ENCODE results near the gene RABL6. TPM values are rescaled to one million over a fixed set of nuclear protein-coding genes. Genes with fewer than 3 reads are reported as not detected.
A peak's percentile ranks its signal among the peaks of the same experiment; 100 is the strongest.

The RABL6 gene
- total RNA-seq, 1 donor, result 64.8 TPM

DNA sequence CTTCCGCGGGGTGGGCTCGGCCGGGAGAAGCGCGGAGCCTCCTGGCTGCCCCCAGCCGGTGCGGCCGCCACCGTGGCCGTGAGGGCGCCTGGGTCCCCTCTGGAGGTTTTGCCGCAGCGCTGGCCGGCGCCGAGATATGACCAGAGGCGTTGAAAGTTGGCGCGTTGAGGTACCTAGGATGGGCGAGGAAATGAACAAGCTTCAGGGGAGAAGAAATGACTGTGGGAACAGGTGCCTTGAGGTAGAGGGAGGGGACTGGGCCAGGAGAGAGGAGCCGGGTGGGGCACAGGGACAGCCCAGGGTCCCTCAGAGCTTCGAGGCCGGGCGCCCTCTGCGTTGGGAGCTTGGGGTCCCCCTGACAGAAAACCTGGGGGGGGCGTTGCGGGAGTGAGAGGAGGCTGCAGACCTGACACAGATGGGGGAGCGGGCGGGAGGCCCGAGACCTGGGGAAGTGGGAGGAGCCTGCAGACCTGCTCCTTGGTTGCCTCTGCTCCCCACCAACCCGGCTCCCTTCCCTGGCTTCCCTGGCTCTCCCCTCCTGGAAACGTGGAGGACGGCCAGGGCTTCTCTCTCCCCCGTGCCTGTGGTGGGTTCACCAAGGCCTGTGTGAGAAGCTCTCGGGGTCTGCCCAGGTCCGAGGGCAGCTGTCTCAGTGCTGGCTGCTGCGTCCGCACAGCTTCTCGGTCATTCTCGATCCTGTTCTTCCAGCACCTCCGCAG, 14.2 kb downstream of the RABL6 start:
- H3K27me3 ChIP-seq (ENCODE audit: insufficient read depth, low read length), result no peaks in the 10 kb centered on the region

DNA sequence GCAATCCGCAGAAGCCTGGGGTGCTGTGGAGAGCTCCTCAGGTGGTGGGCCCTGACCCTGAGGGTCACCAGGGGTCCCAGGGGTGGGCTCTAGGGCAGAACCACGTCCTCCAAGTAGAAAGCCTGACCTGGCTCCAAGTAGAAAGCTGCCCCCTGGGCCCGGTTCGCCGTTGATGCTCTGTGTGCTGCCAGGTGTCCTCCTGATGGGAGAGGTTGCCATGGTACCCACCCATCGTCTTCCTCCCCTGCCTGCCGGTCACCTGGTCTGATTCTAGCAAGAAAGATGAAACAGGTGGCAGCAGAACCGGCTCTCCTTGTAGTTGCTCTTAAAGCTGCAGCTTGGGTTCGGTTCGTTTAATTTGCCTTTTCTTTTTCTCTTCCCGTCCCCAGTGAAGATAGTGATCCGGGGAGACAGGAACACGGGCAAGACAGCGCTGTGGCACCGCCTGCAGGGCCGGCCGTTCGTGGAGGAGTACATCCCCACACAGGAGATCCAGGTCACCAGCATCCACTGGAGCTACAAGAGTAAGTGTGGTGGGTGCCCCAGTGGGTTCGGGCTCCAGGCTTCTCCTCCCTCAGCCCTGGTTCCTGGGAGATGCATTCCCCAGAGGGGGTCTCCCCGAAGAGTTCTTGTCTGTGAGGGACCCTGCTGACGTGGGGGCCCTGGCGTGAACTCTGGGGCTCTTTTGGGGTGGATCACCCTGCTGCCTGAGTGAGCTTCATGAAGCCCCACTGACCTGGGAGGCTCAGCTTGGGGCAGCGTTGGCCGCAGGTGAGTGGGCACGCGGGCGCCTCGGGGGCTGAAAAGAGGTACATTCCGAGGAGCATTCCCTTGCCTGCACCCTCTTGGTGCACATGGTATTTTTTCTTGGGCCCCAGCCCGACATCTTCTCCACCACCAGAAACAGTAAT, 15.6 kb downstream of the RABL6 start:
- peaks cover 19% of the 10 kb centered on the region for H4K20me1 ChIP-seq (ENCODE audit: insufficient read depth, low read length)
- no peak overlapping the region for H3K4me2 ChIP-seq (ENCODE audit: insufficient read depth, low read length)
- H3K9me3 ChIP-seq (ENCODE audit: low read depth, low read length), result no peaks in the 10 kb centered on the region
- TF ChIP-seq, protein P1, sequence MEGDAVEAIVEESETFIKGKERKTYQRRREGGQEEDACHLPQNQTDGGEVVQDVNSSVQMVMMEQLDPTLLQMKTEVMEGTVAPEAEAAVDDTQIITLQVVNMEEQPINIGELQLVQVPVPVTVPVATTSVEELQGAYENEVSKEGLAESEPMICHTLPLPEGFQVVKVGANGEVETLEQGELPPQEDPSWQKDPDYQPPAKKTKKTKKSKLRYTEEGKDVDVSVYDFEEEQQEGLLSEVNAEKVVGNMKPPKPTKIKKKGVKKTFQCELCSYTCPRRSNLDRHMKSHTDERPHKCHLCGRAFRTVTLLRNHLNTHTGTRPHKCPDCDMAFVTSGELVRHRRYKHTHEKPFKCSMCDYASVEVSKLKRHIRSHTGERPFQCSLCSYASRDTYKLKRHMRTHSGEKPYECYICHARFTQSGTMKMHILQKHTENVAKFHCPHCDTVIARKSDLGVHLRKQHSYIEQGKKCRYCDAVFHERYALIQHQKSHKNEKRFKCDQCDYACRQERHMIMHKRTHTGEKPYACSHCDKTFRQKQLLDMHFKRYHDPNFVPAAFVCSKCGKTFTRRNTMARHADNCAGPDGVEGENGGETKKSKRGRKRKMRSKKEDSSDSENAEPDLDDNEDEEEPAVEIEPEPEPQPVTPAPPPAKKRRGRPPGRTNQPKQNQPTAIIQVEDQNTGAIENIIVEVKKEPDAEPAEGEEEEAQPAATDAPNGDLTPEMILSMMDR (IDR thresholded peaks at IDR 0.05; ENCODE audit: extremely low read depth, low read depth, low read length), result no peak
- no peak for DNase-seq (ENCODE audit: insufficient read length, low spot score, missing footprints)
- H3K79me2 ChIP-seq (ENCODE audit: insufficient read depth, low read length), result peaks cover 17% of the 10 kb centered on the region
- H2AFZ ChIP-seq (ENCODE audit: low read length), result no peak overlapping the region
- H3K27ac ChIP-seq (ENCODE audit: low read depth, low read length), result no peak overlapping the region
- no peaks in the 10 kb centered on the region for H3K4me1 ChIP-seq (ENCODE audit: insufficient read depth, low read length)
- no peak overlapping the region for H3K4me3 ChIP-seq (ENCODE audit: insufficient read depth, low read length)
- H3K27me3 ChIP-seq (ENCODE audit: insufficient read depth, low read length), result no peaks in the 10 kb centered on the region
- peaks cover 22% of the 10 kb centered on the region for H3K36me3 ChIP-seq (ENCODE audit: insufficient read depth, low read length)

More for the DNA sequence above, 14.2 kb downstream of the RABL6 start:
- DNase-seq (ENCODE audit: insufficient read length, low spot score, missing footprints), result peak; percentile 90
- Histone ChIP-seq H3K4me3 (ENCODE audit: insufficient read depth, low read length) (no peak overlapping the region), H3K4me1 (ENCODE audit: insufficient read depth, low read length) (no peaks in the 10 kb centered on the region), H2AFZ (ENCODE audit: low read length) (no peak overlapping the region), H3K79me2 (ENCODE audit: insufficient read depth, low read length) (peaks cover 22% of the 10 kb centered on the region), H3K36me3 (ENCODE audit: insufficient read depth, low read length) (peaks cover 14% of the 10 kb centered on the region), H4K20me1 (ENCODE audit: insufficient read depth, low read length) (peaks cover 22% of the 10 kb centered on the region), H3K4me2 (ENCODE audit: insufficient read depth, low read length) (no peak overlapping the region), H3K9me3 (ENCODE audit: low read depth, low read length) (no peaks in the 10 kb centered on the region), H3K27ac (ENCODE audit: low read depth, low read length) (no peak overlapping the region)
- TF ChIP-seq, protein P1 (IDR thresholded peaks at IDR 0.05; ENCODE audit: extremely low read depth, low read depth, low read length), result no peak

DNA sequence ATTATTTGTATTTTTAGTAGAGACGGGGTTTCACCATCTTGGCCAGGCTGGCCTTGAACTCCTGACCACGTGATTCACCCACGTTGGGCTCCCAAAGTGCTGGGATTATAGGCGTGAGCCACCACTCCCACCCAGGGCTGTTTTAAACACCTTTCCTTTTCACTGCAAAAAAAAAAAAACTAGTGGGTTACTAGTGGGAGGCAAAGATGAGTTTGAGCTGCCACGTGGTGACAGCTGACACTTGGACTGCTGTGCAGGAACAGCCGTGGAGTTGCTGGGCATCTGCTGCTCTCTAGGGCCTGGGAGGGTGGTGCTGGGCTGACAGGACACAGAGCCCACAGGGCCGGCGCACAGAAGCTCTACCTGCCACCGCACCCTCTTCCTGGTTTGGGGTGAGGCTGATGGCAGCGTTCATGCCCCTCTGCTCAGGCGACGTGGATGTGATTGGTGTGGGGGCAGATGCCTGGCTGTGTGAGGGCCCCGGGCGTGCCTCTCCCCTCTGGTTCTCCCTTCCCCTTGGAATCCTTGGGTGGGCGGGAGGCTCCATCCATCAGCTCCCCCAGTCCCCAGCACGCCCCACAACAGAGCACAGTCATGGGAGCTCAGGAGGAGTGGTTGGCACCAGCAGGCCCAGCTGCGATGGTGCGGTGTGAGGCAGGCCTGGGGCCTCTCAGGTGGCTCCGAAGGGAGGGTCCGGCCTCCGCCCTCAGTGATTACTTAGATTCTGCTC, 16.9 kb downstream of the RABL6 start:
- no peak for DNase-seq (ENCODE audit: insufficient read length, low spot score, missing footprints)
- H4K20me1 ChIP-seq (ENCODE audit: insufficient read depth, low read length), result peaks cover 17% of the 10 kb centered on the region
- no peaks in the 10 kb centered on the region for H3K9me3 ChIP-seq (ENCODE audit: low read depth, low read length)
- H3K79me2 ChIP-seq (ENCODE audit: insufficient read depth, low read length), result peaks cover 17% of the 10 kb centered on the region
- no peaks in the 10 kb centered on the region for H3K27me3 ChIP-seq (ENCODE audit: insufficient read depth, low read length)
- peaks cover 34% of the 10 kb centered on the region for H3K36me3 ChIP-seq (ENCODE audit: insufficient read depth, low read length)
- no peak overlapping the region for H3K4me2 ChIP-seq (ENCODE audit: insufficient read depth, low read length)
- no peak overlapping the region for H3K4me3 ChIP-seq (ENCODE audit: insufficient read depth, low read length)
- no peaks in the 10 kb centered on the region for H3K4me1 ChIP-seq (ENCODE audit: insufficient read depth, low read length)
- H3K27ac ChIP-seq (ENCODE audit: low read depth, low read length), result no peak overlapping the region
- TF ChIP-seq, protein P1 (IDR thresholded peaks at IDR 0.05; ENCODE audit: extremely low read depth, low read depth, low read length), result no peak
- H2AFZ ChIP-seq (ENCODE audit: low read length), result no peak overlapping the region
